ENCODE measurements around the gene SLIT1.

Gene SLIT1

DNA sequence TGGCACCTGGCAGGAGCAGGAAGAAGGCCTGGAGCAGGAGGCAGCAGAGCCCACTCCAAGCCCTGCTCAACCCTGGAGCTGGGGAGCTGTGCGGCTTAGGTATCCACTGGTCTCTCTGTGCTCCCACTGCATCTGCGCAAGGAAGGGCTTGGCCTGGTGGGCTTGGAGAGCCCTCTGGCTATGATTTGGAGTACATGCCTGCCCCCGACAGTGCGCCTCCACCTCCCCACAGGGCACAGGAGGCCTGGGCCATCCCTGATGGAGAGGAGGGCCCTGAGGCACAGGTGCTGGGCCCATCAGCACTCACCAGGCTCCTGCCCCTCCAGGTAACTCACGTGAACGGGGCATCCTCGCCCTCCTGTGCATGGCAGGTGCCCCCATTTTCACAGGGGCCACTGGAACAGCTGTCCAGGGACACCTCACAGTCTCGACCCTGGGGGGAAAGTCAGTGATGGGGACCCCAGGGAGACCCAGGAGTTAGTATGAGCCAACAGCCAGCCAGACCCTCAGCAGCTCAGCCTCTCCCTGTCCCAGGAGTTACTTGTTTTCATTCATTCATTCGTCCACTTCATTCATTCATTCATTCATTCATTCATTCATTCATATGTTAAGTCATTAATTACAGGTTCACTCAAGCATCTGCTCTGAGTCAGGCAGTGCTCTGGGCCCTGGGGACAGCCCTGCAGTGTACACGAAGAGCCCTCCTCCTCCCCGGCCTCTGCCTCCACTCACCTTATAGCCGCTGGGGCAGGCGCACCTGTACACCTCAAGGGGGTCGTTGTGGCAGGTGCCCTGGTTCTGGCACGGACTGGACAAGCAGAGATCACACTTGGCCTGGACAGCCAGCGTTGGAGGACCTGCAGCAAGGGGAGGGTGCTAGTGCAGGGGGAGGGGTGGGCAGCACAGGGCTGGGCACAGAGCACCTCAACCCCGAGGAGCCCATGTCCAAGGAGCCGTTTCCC, 167.2 kb downstream of the SLIT1 start:
- DNase-seq, result no peak

GRCh38 chr10:97017474-97017903, 168.3 kb downstream of the SLIT1 start:
- no peak for DNase-seq

GRCh38 chr10:97016728-97017473, 168.9 kb downstream of the SLIT1 start:
- DNase-seq, result peak; percentile 42

DNA sequence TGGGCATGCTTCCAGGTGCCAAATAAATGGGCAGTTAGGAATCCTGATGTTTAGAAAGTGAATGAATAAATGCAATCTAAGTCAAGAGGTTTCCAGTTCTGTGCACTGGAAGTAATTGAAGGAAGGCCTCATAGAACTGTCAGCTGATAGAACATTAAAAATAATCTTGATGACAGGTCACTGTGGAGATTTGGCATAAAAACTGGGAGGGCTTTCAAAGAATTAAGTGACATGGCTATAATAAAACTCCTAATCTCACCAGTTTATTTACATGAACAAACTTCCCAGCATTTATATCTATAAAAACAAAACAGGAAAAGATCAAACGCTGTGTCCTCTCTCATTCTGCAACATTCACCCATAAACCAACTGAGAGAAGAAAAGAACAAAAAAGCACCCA, 170.5 kb downstream of the SLIT1 start:
- DNase-seq, result no peak

DNA sequence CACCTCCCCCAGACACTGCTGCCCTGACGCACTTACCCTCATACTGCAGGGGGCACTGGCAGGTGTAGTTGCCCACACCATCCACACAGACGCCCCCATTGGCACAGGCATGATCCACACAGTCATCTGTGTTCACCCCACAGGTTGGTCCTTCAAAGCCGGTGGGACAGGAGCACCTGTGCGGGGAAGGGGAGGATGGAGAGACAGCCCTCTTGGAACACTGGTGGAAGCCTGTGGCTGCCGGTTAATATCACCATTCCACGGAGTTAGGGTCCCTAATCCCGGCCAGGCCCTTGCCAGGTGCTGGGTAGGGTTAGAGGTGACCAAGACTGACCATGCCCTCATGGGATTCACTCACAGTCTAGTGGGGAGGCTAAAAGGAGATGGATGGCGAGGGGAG, 171.8 kb downstream of the SLIT1 start:
- DNase-seq, result no peak

- no peak for DNase-seq
These were observed 172.2 kb downstream of the SLIT1 start for GRCh38 chr10:97013568-97013967.

- no peak for DNase-seq
These were observed 173.3 kb downstream of the SLIT1 start for GRCh38 chr10:97012470-97012869.

DNA sequence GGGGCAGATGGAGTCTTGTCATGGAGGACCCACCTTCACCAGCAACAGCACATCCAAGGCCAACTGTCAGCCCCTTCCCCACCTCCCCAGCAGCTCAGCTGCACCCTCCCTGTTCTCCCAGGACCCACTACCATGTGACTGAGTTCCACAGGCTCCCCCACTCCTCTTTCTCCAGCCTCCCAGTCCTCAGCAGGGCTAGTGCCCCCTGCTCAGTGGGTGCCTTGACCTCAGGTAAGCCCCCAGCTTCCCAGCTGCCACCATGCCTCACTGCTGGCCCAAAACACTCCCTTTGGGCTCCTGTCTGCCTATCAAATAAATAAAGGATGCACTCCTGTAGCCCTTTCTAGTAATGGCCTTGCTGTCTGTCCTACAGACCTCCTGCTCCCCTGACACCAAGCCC, 174.4 kb downstream of the SLIT1 start:
- no peak for DNase-seq

DNA sequence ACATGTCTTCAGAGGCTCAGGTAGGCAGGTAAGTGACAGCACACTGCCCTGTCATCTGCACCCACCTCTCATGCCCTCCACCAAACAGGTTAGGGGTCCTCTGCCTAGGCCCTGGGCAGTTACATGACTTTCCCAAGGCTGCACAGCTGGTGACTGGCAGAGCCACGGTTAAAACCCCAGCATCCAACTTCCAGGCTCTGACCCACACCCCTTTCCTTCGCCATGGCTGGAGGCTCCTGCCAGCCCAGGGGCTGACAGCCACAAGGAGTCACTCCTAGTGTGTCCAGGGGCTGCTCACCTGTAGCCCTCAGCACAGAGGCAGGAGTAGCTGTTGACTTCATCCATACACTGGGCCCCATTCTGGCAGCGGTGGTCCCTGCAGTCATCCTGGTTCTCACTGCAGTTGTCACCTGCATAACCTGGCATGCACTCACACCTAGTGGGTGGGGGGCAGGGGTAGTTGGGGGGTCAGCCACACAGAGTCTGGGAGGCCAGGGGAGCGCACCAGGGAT, 175.0 kb downstream of the SLIT1 start:
- DNase-seq, result no peak

DNA sequence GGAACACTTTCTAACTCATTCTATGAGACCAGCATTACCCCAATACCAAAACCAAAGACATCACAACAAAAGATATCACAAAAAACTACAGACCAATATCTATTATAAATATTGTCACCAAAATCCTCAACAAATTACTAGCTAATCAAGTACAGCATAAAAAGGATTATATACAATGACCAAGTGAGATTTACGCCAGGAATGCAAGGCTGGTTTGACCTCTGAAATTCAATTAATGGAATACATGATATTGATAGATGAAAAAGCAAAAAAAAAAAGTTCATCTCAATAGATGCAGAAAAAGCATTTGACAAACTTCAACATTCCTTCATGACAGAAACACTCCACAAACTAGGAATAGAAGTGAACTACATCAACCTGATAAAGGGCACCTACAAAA, 178.3 kb downstream of the SLIT1 start:
- DNase-seq, result no peak

DNA sequence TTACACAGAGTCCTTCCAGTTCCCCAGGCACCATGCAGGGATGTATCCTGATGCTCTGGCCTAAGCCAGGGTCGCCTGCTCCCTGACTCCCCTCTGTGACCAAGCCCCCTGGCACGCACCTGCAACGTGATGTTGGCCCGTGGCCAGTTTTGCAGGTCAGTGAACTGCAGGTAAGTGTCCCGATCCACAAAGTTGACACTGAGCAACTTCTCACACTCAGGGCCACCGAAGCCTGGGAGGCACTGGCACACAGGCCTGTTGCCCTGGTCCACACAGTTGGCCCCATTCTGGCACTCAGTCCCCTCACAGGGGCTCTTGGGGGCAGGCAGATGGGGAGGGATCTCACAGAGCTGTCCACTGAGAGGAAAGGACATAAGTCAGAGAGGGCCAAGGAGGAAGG, 179.4 kb downstream of the SLIT1 start:
- no peak for DNase-seq

GRCh38 chr10:97005349-97005748, 180.4 kb downstream of the SLIT1 start:
- DNase-seq, result no peak

GRCh38 chr10:97004591-97004990, 181.2 kb downstream of the SLIT1 start:
- no peak for DNase-seq

DNA sequence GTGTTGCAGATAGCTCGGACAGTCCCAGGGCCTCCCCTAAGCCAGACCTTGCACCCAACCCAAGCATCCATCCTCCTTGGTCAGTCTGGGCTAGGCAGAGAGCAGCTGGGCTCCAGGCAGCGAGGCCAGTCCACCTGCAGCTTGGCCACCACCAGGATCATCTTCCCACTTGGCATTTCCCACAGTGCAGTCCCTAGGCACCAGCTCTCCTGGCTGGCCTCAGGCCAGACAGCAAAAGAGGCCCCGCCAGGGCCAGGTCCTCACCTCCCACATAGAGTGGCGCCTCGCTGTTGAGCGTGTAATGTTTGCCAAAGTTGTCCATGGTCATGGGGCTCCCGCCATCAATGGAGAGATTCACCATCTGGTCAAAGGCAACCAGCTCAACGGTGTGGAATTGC, 182.0 kb downstream of the SLIT1 start:
- DNase-seq, result no peak

DNA sequence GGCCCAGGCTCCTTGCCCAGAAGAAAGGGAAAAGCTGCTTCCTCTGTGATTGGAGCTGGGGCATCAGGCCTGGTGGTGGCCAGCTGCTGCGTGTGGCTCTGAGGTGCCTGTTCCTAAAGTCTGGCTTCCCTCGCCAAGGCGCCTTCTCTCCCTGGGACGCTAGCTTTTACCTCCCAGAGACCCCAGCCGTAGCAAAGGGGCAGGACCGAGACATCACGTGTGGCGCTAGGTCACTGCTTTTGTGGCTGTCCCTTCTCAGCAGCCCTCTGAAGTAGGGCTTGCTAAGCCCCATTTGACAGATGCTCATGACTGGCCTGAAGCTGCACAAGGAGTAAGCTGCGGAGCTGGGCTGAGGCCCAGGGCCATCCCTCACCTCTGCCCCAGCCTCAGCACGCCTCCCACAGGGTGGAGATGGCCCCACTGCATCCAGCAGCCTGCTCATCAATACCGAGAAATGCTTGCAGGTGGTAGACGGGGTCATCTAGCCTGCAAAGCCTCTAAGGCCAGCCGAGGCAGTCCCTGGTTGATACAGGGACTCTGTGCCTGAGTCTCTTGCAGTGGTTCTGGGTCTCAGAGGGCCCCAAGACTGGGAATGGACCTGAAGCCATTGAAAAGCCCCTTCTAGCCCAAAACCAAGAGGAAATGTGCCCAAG, 182.5 kb downstream of the SLIT1 start:
- DNase-seq, result no peak

DNA sequence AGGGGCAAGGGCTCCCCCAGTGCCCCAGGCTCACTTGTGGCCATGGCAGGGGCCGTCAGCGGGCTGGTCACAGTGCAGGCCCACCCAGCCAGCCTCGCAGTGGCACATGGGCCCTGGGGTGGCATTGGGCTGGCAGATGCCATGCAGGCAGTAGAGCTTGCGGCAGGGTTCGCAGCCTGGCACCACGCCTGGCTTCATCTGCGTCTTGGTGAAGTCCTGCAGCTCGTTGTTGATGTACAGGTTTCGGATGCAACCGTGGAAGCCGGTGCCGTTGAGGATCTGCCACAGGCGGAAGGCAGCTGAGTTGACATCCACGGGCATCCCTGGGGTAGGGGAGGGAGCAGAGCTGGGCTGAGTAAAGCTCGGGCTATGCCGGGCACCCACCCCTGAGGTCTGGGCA, 183.1 kb downstream of the SLIT1 start:
- no peak for DNase-seq

DNA sequence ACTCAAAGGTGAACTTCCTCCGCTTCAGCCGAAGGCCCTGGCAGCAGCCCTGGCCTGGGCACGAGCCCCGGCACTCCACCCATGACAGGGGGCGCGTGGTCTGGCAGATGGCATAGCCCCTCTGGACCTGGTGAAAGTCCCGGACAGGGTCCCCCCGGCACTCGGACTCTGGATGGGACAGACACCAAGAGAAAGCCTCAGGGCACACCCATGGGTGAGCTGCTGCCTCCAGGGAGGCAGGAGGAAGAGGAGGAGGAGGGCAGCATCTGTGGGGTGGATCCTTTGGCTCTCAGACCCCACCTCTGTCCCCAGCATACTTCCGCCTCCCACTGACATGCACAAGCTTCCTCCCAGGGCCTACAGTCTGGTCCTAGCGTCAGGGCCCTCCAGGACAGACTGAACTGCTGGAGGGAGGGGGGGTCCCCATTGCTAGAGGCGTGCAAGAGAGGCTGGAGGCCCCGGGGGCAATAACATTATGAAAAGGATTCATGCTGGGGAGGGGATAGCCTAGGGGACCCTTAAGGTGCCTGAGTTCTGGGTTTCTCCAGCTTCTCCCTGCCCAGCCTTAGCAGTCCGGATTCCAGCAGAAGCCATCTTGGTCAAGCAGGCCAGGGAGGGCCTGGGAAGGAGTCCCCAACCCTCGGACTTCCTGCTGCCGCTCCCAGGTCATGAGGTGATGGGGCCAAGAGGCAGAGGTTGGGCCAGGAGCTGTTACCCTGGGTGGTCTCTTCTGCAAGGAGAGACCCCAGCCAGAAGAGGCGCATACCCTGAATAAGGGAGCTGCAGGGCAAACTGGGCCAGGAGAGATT, 184.4 kb downstream of the SLIT1 start:
- no peak for DNase-seq

GRCh38 chr10:97000487-97001182, 185.1 kb downstream of the SLIT1 start:
- DNase-seq, result no peak

DNA sequence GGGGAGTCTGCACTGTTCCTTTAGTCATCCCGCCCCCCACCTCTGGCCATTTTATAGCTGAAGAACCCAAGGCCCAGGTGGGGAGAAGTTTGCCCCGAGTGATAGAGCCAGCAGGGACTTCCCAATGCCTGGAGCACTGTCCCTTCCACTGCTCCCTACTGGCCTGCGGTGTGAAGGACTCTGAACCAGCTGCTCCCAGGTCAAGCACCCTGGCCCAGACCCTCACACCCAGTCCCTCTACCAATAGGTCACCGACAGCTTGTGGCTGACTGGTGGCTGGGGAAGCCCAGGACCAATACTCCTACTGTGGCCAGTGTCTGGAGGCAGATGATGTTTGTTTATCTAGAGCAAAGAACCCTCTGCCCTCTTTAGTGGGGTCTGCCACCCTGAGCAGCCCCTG, 185.8 kb downstream of the SLIT1 start:
- DNase-seq, result no peak

GRCh38 chr10:96999337-96999736, 186.4 kb downstream of the SLIT1 start:
- no peak for DNase-seq

DNA sequence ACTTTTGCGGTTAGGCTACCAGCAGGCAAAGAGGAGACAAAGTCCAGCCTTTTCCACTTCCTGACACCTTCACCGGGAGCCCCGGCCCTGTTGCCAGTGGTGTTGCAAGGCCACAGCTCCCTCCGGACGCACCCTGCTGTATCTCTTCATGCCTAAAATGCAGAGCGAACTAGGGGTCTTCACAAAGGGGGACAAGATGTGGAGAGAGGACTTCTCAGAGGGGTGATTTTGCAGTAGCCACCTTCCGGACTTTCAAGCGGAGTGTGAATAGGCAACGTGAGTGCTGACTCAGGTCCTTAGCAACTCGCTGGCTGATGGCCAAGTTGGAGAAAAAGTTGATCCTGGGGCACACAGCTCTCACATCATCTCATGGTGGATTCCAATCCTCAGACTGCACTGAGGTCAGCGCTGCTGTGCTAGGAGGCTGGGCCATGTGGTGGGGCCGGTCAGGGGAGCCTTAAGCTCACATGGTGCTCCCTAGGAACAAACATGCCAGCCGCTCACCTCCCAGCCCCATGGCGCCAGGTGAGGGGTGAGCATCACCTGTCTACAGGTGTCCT, 187.3 kb downstream of the SLIT1 start:
- DNase-seq, result peak; percentile 29
